Upper lobe of left lung (tissue), 4 donors: ENCODE data around the gene PRDM11.

Experiments
- CTCF ChIP-seq, 6 experiments: fragments of 450-650 bp in 4 of 6; fragments of 200-600 bp in 2 of 6; sonication (generic) in 2 of 6; IDR thresholded peaks; one replicate each; pipeline ENCODE4 v1.5.1; 2016 to 2019; ENCODE audit warnings: antibody characterized with exemption in 6 of 6
- EP300 ChIP-seq, 4 donors: sonication (generic); formaldehyde crosslinking; IDR thresholded peaks; one replicate each; pipeline ENCODE4 v1.5.1; 2017; ENCODE audit warnings: antibody characterized with exemption in 4 of 4, control low read depth in 2 of 4
- POLR2A ChIP-seq, 4 donors: fragments of 450-650 bp; IDR thresholded peaks; one replicate each; pipeline ENCODE4 v1.5.1; 2016 to 2017; ENCODE audit warnings: antibody characterized with exemption in 4 of 4, mild to moderate bottlenecking in 2 of 4

GRCh38 chr11:45275828-45276227 lies 129.4 kb downstream of the PRDM11 start:
- TF ChIP-seq CTCF (IDR thresholded peaks at IDR 0.05): no peak
- no peak for TF ChIP-seq EP300 (IDR thresholded peaks at IDR 0.05)
- no peak for TF ChIP-seq POLR2A (IDR thresholded peaks at IDR 0.05)
